Panc1 (cell line): ENCODE results near the gene HACL1.

Experiments used
- CTCF ChIP-seq: fragments of 450-650 bp; IDR thresholded peaks from 2 replicates; pipeline ENCODE4 v1.5.1; 2017; ENCODE audit warnings: mild to moderate bottlenecking
- POLR2AphosphoS5 ChIP-seq: IDR thresholded peaks from 2 replicates; pipeline ENCODE4 v1.6.1; 2012; ENCODE audit warnings: mild to moderate bottlenecking, low read depth, low read length, moderate library complexity
- REST ChIP-seq, 2 experiments: IDR thresholded peaks; 2 replicates each; pipeline ENCODE4 v1.6.1; 2011 to 2012; ENCODE audit warnings: low read depth in 2 of 2, control low read depth in 1 of 2, low read length in 1 of 2, mild to moderate bottlenecking in 1 of 2, moderate library complexity in 1 of 2; ENCODE audit not compliant: insufficient read depth in 1 of 2
- SIN3A ChIP-seq: IDR thresholded peaks from 2 replicates; pipeline ENCODE4 v1.6.1; 2012; ENCODE audit warnings: low read depth, mild to moderate bottlenecking, low read length, moderate library complexity, borderline replicate concordance; ENCODE audit not compliant: insufficient read depth
- TCF7L2 ChIP-seq: IDR thresholded peaks from 2 replicates; pipeline ENCODE4 v1.6.1; 2011; ENCODE audit warnings: mild to moderate bottlenecking, low read depth, low read length, inconsistent platforms

GRCh38 chr3:15551902-15552301, 49.5 kb downstream of the HACL1 start:
- TF ChIP-seq CTCF (no peak), SIN3A (no peak), POLR2AphosphoS5 (no peak), TCF7L2 (no peak), REST (IDR thresholded peaks at IDR 0.05; ENCODE audit: insufficient read depth in 1 of 2, low read depth in 2 of 2, low read length in 1 of 2) (no peak)
